ENCODE data around the gene OR4Q3. TPM values are rescaled to one million over a fixed set of nuclear protein-coding genes. Genes with fewer than 3 reads are reported as not detected.
"Not testable (repeated sequence)": the region's sequence is repeated elsewhere in the genome, so short reads cannot be mapped to it uniquely, and the experiment has no call there.

The OR4Q3 gene
- total RNA-seq, 1 experiment from 2014 or later: not detected

DNA sequence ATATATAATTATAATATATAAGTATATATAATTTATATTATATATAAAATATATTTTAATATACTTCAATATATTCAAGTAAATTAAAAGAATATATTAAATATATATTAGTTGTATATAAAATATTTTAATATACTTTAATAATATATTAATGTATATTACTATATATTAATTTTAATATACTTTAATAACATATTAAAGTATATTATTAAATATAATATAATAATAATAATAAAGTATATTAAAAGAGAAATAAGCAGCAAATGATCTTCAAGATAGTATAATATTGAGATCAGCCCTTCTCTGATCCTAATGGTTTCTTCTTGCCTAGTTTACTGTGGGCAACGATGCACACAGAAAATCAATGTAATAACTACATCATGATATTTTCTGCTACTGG, 32.2 kb downstream of the OR4Q3 start:
- intact Hi-C loops (cut with micrococcal nuclease): no loop called here
- CTCF ChIA-PET: no interaction called here
- Mint-ChIP-seq H3K4me1 (ENCODE audit: insufficient read depth, unreplicated experiment) (peaks cover 6% of the 10 kb centered on the region), H3K36me3 (ENCODE audit: insufficient read depth, unreplicated experiment) (no peaks in the 10 kb centered on the region), H3K27me3 (ENCODE audit: insufficient read depth, unreplicated experiment) (peaks cover 29% of the 10 kb centered on the region), H3K4me3 (ENCODE audit: unreplicated experiment) (no peak overlapping the region), H3K9me3 (ENCODE audit: unreplicated experiment) (no peaks in the 10 kb centered on the region), H3K27ac (ENCODE audit: low read depth, unreplicated experiment) (no peak overlapping the region)
- no peak for DNase-seq (ENCODE audit: unreplicated experiment)
- BruUV-seq (replicated peaks): no TSS peak
- TF ChIP-seq, protein P1, sequence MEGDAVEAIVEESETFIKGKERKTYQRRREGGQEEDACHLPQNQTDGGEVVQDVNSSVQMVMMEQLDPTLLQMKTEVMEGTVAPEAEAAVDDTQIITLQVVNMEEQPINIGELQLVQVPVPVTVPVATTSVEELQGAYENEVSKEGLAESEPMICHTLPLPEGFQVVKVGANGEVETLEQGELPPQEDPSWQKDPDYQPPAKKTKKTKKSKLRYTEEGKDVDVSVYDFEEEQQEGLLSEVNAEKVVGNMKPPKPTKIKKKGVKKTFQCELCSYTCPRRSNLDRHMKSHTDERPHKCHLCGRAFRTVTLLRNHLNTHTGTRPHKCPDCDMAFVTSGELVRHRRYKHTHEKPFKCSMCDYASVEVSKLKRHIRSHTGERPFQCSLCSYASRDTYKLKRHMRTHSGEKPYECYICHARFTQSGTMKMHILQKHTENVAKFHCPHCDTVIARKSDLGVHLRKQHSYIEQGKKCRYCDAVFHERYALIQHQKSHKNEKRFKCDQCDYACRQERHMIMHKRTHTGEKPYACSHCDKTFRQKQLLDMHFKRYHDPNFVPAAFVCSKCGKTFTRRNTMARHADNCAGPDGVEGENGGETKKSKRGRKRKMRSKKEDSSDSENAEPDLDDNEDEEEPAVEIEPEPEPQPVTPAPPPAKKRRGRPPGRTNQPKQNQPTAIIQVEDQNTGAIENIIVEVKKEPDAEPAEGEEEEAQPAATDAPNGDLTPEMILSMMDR (IDR thresholded peaks at IDR 0.05; ENCODE audit: unreplicated experiment): no peak
- POLR2A ChIA-PET: no interaction called here

DNA sequence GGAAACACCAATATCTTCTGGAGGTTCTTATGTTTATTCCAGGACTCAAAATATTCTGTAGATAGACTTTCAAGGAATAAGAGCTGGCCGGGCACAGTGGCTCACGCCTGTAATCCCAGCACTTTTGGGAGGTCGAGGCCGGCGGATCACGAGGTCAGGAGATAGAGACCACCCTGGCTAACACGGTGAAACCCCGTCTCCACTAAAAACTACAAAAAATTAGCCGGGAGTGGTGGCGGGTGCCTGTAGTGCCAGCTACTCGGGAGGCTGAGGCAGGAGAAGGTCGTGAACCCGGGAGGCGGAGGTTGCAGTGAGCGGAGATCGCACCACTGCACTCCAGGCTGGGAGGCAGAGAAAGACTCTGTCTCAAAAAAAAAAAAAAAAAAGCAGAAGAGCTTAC, 42.5 kb downstream of the OR4Q3 start:
- H3K27me3 Mint-ChIP-seq (ENCODE audit: insufficient read depth, unreplicated experiment); H3K27ac Mint-ChIP-seq (ENCODE audit: low read depth, unreplicated experiment); H3K4me1 Mint-ChIP-seq (ENCODE audit: insufficient read depth, unreplicated experiment); H3K4me3 Mint-ChIP-seq (ENCODE audit: unreplicated experiment); DNase-seq (ENCODE audit: unreplicated experiment); H3K9me3 Mint-ChIP-seq (ENCODE audit: unreplicated experiment); intact Hi-C loops (cut with micrococcal nuclease); BruUV-seq (replicated peaks); POLR2A ChIA-PET; H3K36me3 Mint-ChIP-seq (ENCODE audit: insufficient read depth, unreplicated experiment): not testable (repeated sequence)
- CTCF ChIA-PET: interaction anchor here (1.3 kb wide), 1 partner anchor 14 kb away, joined by 3 read pairs; no protein-coding TSS in a partner anchor

DNA sequence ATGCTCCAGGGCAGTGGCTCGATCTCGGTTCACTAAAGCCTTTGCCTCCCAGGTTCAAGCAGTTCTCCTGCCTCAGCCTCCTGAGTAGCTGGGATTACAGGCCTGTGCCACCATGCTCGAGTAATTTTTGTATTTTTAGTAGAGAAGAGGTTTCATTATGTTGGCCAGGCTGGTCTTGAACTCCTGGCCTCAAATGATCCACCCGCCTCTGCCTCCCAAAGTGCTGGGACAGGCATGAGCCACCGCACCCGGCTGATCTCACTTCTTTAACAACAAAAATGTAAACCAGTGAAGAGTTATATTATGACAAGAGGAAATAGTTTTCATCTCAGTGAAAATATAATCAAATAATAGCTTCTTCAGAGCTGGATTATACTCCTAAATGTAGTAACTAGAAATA, 43.9 kb downstream of the OR4Q3 start:
- CTCF ChIA-PET; intact Hi-C loops (cut with micrococcal nuclease); DNase-seq (ENCODE audit: unreplicated experiment); H3K36me3 Mint-ChIP-seq (ENCODE audit: insufficient read depth, unreplicated experiment); BruUV-seq (replicated peaks); H3K9me3 Mint-ChIP-seq (ENCODE audit: unreplicated experiment); H3K27ac Mint-ChIP-seq (ENCODE audit: low read depth, unreplicated experiment); POLR2A ChIA-PET; H3K4me1 Mint-ChIP-seq (ENCODE audit: insufficient read depth, unreplicated experiment); H3K4me3 Mint-ChIP-seq (ENCODE audit: unreplicated experiment); H3K27me3 Mint-ChIP-seq (ENCODE audit: insufficient read depth, unreplicated experiment): not testable (repeated sequence)

DNA sequence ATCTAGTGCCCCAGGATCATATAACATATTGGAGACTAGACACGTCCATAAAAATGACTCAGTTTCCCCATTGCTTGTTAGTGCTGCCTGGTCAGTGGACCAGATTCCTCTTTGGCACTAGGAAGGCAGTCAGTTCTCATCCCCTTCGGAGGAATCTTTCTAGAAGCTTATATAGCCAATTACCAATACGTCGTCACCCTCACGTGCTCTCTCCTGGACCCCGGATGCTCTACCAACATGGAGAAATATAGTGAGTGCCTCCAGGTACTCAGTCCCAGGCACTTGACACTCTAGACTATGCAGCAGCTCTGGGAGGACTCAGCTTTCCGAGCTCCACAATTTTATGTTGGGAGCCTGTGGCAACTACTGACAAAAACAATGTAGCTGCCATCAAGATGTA, 44.8 kb downstream of the OR4Q3 start:
- H3K4me3 Mint-ChIP-seq (ENCODE audit: unreplicated experiment); BruUV-seq (replicated peaks); CTCF ChIA-PET; H3K36me3 Mint-ChIP-seq (ENCODE audit: insufficient read depth, unreplicated experiment); H3K27me3 Mint-ChIP-seq (ENCODE audit: insufficient read depth, unreplicated experiment); POLR2A ChIA-PET; DNase-seq (ENCODE audit: unreplicated experiment); H3K4me1 Mint-ChIP-seq (ENCODE audit: insufficient read depth, unreplicated experiment); H3K27ac Mint-ChIP-seq (ENCODE audit: low read depth, unreplicated experiment); H3K9me3 Mint-ChIP-seq (ENCODE audit: unreplicated experiment); intact Hi-C loops (cut with micrococcal nuclease): not testable (repeated sequence)

DNA sequence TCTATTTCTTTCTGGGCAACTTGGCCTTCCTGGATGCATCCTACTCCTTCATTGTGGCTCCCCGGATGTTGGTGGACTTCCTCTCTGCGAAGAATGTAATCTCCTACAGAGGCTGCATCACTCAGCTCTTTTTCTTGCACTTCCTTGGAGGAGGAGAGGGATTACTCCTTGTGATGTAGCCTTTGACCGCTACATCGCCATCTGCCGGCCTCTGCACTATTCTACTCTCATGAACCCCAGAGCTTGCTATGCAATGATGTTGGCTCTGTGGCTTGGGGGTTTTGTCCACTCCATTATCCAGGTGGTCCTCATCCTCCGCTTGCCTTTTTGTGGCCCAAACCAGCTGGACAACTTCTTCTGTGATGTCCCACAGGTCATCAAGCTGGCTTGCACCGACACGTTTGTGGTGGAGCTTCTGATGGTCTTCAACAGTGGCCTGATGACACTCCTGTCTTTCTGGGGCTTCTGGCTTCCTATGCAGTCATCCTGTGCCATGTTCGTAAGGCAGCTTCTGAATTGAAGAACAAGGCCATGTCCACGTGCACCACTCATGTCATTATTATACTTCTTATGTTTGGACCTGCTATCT, 53.2 kb downstream of the OR4Q3 start:
- H3K9me3 Mint-ChIP-seq (ENCODE audit: unreplicated experiment); BruUV-seq (replicated peaks); H3K4me1 Mint-ChIP-seq (ENCODE audit: insufficient read depth, unreplicated experiment); intact Hi-C loops (cut with micrococcal nuclease); H3K27me3 Mint-ChIP-seq (ENCODE audit: insufficient read depth, unreplicated experiment); POLR2A ChIA-PET; H3K36me3 Mint-ChIP-seq (ENCODE audit: insufficient read depth, unreplicated experiment); H3K4me3 Mint-ChIP-seq (ENCODE audit: unreplicated experiment); H3K27ac Mint-ChIP-seq (ENCODE audit: low read depth, unreplicated experiment): not testable (repeated sequence)
- DNase-seq (ENCODE audit: unreplicated experiment): peak; percentile 11
- CTCF ChIA-PET: interaction anchor here (0.6 kb wide), 1 partner anchor 465 kb away, joined by 4 read pairs; no protein-coding TSS in a partner anchor

Other genes starting within 250 kb of the OR4Q3 start
- not detected in 2 replicates for gene OR11H2, start 29.7 kb upstream of the OR4Q3 start, total RNA-seq (2022)
- gene OR4M1, start 29.9 kb downstream of the OR4Q3 start, total RNA-seq (2022): not detected in 2 replicates
- gene OR4N2, start 60.2 kb downstream of the OR4Q3 start, total RNA-seq (2022): not detected in 2 replicates
- not detected in 2 replicates for gene OR4K2, start 131.6 kb downstream of the OR4Q3 start, total RNA-seq (2022)
- not detected in 2 replicates for gene OR4K5, start 177.0 kb downstream of the OR4Q3 start, total RNA-seq (2022)
- gene OR4K1, start 187.3 kb downstream of the OR4Q3 start, total RNA-seq (2022): not detected in 2 replicates
- gene OR4K15, start 232.0 kb downstream of the OR4Q3 start, total RNA-seq (2022): not detected in 2 replicates